ENCODE data around the gene NEDD8. TPM values are rescaled to one million over a fixed set of nuclear protein-coding genes. Genes with fewer than 3 reads are reported as not detected.

NEDD8 gene
- 178 TPM for total RNA-seq (2021; ENCODE audit: unreplicated experiment)
- polyA plus RNA-seq (2012) = 240 and 279 TPM in 2 replicates
- percentile 95 among the genes with signal in this experiment for Bru-seq, nascent RNA
- BruChase-seq, experiment 1, labeled RNA remaining after a 6-hour chase = percentile 99 among the genes with signal in this experiment
- percentile 98 among the genes with signal in this experiment for BruChase-seq, experiment 2, labeled RNA remaining after a 2-hour chase
- long read RNA-seq, transcript NEDD8-201 (4 exons, 708 nt) = major isoform, 54 of 68 reads
- long read RNA-seq, partial matches to known transcripts = 0 of 68 reads
- long read RNA-seq, other reads (novel, unspliced or antisense) = 10 of 68 reads

DNA sequence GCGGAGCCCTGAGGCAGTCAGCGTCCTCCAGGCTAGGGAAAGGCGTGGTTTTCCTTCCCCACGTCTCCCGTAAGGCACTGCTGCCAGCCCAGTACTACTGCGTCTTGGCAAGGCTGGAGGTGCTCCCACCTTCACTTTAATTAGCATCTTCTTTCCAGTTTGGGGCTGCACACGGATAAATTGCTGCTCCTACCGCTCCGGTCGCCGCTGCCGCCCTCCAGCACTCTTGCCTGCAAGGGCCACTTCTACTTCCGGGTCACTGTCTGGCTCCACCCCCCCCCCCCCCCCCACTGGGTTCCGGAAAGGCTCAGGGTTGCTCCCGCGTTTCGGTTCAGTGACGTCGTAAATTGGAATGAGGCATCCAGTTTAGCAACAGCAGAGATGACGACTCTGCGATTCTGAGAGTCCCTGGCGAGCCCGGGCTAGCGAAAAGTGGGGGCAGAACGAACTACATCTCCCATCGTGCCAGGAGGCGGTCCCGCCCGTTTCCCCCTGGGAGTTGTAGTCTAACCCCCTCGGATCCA, at the start of gene NEDD8:
Gene NEDD8, minus strand, starts transcription at position 247 of the 524 bp plus-strand sequence. Its CDS starts 100 bp downstream, at position 147.
- CTCF ChIA-PET = interaction anchor here (2.1 kb wide), 1 partner anchor 10 kb away, joined by 10 read pairs; the partner anchor contains the start of gene TINF2
- no peak for TF ChIP-seq TCF7L2 (IDR thresholded peaks at IDR 0.05; ENCODE audit: borderline replicate concordance, extremely low read depth, insufficient read depth, insufficient read length)
- TF ChIP-seq POLR2AphosphoS5 (IDR thresholded peaks at IDR 0.05; ENCODE audit: low read depth, low read length) = peak; percentile 44
- TF ChIP-seq ELF1 (IDR thresholded peaks at IDR 0.05; ENCODE audit: borderline replicate concordance, low read depth) = peak; percentile 78
- TF ChIP-seq ZFX (IDR thresholded peaks at IDR 0.05) = no peak
- TF ChIP-seq SRF (IDR thresholded peaks at IDR 0.05; ENCODE audit: low read depth) = no peak
- TF ChIP-seq POLR2A (IDR thresholded peaks at IDR 0.05; ENCODE audit: borderline replicate concordance, extremely low read depth, insufficient read depth, insufficient read length) = peak; percentile 63
- no peak for TF ChIP-seq JUND (IDR thresholded peaks at IDR 0.05)
- TF ChIP-seq, protein P1, sequence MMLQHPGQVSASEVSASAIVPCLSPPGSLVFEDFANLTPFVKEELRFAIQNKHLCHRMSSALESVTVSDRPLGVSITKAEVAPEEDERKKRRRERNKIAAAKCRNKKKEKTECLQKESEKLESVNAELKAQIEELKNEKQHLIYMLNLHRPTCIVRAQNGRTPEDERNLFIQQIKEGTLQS (IDR thresholded peaks at IDR 0.05) = no peak
- TF ChIP-seq, protein P2, sequence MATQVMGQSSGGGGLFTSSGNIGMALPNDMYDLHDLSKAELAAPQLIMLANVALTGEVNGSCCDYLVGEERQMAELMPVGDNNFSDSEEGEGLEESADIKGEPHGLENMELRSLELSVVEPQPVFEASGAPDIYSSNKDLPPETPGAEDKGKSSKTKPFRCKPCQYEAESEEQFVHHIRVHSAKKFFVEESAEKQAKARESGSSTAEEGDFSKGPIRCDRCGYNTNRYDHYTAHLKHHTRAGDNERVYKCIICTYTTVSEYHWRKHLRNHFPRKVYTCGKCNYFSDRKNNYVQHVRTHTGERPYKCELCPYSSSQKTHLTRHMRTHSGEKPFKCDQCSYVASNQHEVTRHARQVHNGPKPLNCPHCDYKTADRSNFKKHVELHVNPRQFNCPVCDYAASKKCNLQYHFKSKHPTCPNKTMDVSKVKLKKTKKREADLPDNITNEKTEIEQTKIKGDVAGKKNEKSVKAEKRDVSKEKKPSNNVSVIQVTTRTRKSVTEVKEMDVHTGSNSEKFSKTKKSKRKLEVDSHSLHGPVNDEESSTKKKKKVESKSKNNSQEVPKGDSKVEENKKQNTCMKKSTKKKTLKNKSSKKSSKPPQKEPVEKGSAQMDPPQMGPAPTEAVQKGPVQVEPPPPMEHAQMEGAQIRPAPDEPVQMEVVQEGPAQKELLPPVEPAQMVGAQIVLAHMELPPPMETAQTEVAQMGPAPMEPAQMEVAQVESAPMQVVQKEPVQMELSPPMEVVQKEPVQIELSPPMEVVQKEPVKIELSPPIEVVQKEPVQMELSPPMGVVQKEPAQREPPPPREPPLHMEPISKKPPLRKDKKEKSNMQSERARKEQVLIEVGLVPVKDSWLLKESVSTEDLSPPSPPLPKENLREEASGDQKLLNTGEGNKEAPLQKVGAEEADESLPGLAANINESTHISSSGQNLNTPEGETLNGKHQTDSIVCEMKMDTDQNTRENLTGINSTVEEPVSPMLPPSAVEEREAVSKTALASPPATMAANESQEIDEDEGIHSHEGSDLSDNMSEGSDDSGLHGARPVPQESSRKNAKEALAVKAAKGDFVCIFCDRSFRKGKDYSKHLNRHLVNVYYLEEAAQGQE (IDR thresholded peaks at IDR 0.05; ENCODE audit: low read depth) = no peak
- no peak for TF ChIP-seq YY1 (IDR thresholded peaks at IDR 0.05; ENCODE audit: extremely low read depth, insufficient replicate concordance, low read depth, low read length)
- peak; percentile 59 for TF ChIP-seq SP1 (IDR thresholded peaks at IDR 0.05; ENCODE audit: low read depth)
- no peak for TF ChIP-seq FOSL1 (IDR thresholded peaks at IDR 0.05; ENCODE audit: low read depth)
- TF ChIP-seq EZH2phosphoT487 (IDR thresholded peaks at IDR 0.05; ENCODE audit: borderline replicate concordance) = no peak
- no peak for TF ChIP-seq CEBPB (IDR thresholded peaks at IDR 0.05; ENCODE audit: low read depth)
- TF ChIP-seq EGR1 (IDR thresholded peaks at IDR 0.05; ENCODE audit: low read depth) = no peak
- no peak for TF ChIP-seq RAD21 (IDR thresholded peaks at IDR 0.05; ENCODE audit: low read depth)
- no peak for TF ChIP-seq ZNF274 (IDR thresholded peaks at IDR 0.05; ENCODE audit: low read depth, low read length)
- TF ChIP-seq EZH2 (IDR thresholded peaks at IDR 0.05) = no peak
- TF ChIP-seq, protein P3, sequence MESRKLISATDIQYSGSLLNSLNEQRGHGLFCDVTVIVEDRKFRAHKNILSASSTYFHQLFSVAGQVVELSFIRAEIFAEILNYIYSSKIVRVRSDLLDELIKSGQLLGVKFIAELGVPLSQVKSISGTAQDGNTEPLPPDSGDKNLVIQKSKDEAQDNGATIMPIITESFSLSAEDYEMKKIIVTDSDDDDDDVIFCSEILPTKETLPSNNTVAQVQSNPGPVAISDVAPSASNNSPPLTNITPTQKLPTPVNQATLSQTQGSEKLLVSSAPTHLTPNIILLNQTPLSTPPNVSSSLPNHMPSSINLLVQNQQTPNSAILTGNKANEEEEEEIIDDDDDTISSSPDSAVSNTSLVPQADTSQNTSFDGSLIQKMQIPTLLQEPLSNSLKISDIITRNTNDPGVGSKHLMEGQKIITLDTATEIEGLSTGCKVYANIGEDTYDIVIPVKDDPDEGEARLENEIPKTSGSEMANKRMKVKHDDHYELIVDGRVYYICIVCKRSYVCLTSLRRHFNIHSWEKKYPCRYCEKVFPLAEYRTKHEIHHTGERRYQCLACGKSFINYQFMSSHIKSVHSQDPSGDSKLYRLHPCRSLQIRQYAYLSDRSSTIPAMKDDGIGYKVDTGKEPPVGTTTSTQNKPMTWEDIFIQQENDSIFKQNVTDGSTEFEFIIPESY (IDR thresholded peaks at IDR 0.05; ENCODE audit: extremely low read depth, insufficient replicate concordance, low read length) = peak; percentile 16

More for the DNA sequence above, at the start of gene NEDD8:
- Histone ChIP-seq H3K27ac (ENCODE audit: low read depth, low read length) (peak within 1 kb of the TSS; percentile 94), H4K20me1 (ENCODE audit: insufficient read depth) (no peaks in the 10 kb centered on the region), H3K9me3 (ENCODE audit: control insufficient read depth in 1 of 2, insufficient read depth in 1 of 2, low read depth in 1 of 2, low read length in 2 of 2) (no peaks in the 10 kb centered on the region), H2AFZ (ENCODE audit: low read depth, low read length, poor library complexity, severe bottlenecking) (peak within 1 kb of the TSS; percentile 25), H3K4me2 (ENCODE audit: low read length) (peak within 1 kb of the TSS; percentile 89), H3K27me3 (ENCODE audit: insufficient read depth, low read length) (no peaks in the 10 kb centered on the region), H3K4me3 (replicated peaks in 1 of 2; ENCODE audit: low read depth in 1 of 2, low read length in 2 of 2) (peak within 1 kb of the TSS; percentile 96 to 100), H3K4me1 (ENCODE audit: control insufficient read depth in 1 of 2, insufficient read depth in 2 of 2, low read length in 2 of 2) (peaks cover 14 to 22% of the 10 kb centered on the region in 2 experiments), H3K9me2 (ENCODE audit: insufficient read depth) (no peaks in the 10 kb centered on the region), H3K79me2 (ENCODE audit: insufficient read depth, low read length) (peaks cover 79% of the 10 kb centered on the region), H3K9ac (ENCODE audit: low read length) (peak within 1 kb of the TSS; percentile 94), H3K36me3 (ENCODE audit: control insufficient read depth in 1 of 2, insufficient read depth in 2 of 2, low read length in 2 of 2) (peaks cover 21 to 24% of the 10 kb centered on the region in 2 experiments; a peak in 3 of 4 replicates)
- BruUV-seq (replicated peaks) = no TSS peak
- intact Hi-C loops (cut with micrococcal nuclease) = loop anchor here (2.0 kb wide), 1 partner anchor 15 kb away; the partner anchor contains the start of gene MDP1
- DNase-seq (ENCODE audit: low read depth, low spot score) (peak; percentile 81), ATAC-seq (peak; percentile 83)
- POLR2A ChIA-PET = interaction anchor here (2.0 kb wide), 1 partner anchor 10 kb away, joined by 11 read pairs; the partner anchor contains the start of gene TINF2
- RAD21 ChIA-PET (ENCODE audit: low non-redundant PET in 1 of 2, low total read pairs in 2 of 2, uncharacterized antibody in 2 of 2, unreplicated experiment in 2 of 2) = no interaction called here

Data from HCT116 (cell line).